ENCODE measurements around the gene LPP.

GRCh38 chr3:188125076-188125475 is 28.9 kb upstream of the LPP start:
- no peak for TF ChIP-seq POLR2A (IDR thresholded peaks at IDR 0.05)
- no peak for TF ChIP-seq CTCF (IDR thresholded peaks at IDR 0.05)

All from ovary (tissue), 3 donors.